Bronchial epithelial cell (primary cell): ENCODE measurements around the gene LAIR1. TPM values are rescaled to one million over a fixed set of nuclear protein-coding genes. Genes with fewer than 3 reads are reported as not detected.

Source experiments
- total RNA-seq: library from RNA; depleted of rRNA; stranded (reverse); fragments of >200 nt; gene quantifications from 2 replicates; pipeline ENCODE4 v1.2.1, GENCODE V29; 2014

The LAIR1 gene
- total RNA-seq, 1 donor from 2014 or later, result not detected

Other genes with a start within 250 kb of the LAIR1 start
- gene TFPT, start 249.3 kb downstream of the LAIR1 start, total RNA-seq, result 6.1 and 11.3 TPM in 2 replicates
- 37.8 and 47.1 TPM in 2 replicates for gene PRPF31, start 249.2 kb downstream of the LAIR1 start, total RNA-seq
- 6.1 and 11.4 TPM in 2 replicates for gene CNOT3, start 227.2 kb downstream of the LAIR1 start, total RNA-seq
- gene LENG1, start 205.2 kb downstream of the LAIR1 start, total RNA-seq, result 9.7 and 13.4 TPM in 2 replicates
- 23.2 and 25.0 TPM in 2 replicates for gene TMC4, start 191.8 kb downstream of the LAIR1 start, total RNA-seq
- gene MBOAT7, start 175.4 kb downstream of the LAIR1 start, total RNA-seq, result 6.8 and 10.6 TPM in 2 replicates
- gene TSEN34, start 173.6 kb downstream of the LAIR1 start, total RNA-seq, result 47.9 and 50.2 TPM in 2 replicates
- gene RPS9, start 164.1 kb downstream of the LAIR1 start, total RNA-seq, result 2,761 and 3,132 TPM in 2 replicates
- gene LILRB3, start 141.9 kb downstream of the LAIR1 start, total RNA-seq, result not detected in 2 replicates
- not detected in 2 replicates for gene LILRA6, start 122.1 kb downstream of the LAIR1 start, total RNA-seq
- not detected in 2 replicates for gene LILRB5, start 107.7 kb downstream of the LAIR1 start, total RNA-seq
- not detected in 2 replicates for gene LILRB2, start 83.8 kb downstream of the LAIR1 start, total RNA-seq
- not detected in 2 replicates for gene LILRA5, start 51.8 kb downstream of the LAIR1 start, total RNA-seq
- not detected in 2 replicates for gene LILRA4, start 25.8 kb downstream of the LAIR1 start, total RNA-seq
- 0.26 TPM in 1 of 2 replicates, not detected in the other for gene TTYH1, start 50.5 kb upstream of the LAIR1 start, total RNA-seq
- gene LENG8, start 84.3 kb upstream of the LAIR1 start, total RNA-seq, result 26.3 and 37.8 TPM in 2 replicates
- 6.5 and 15.0 TPM in 2 replicates for gene LENG9, start 98.8 kb upstream of the LAIR1 start, total RNA-seq
- gene CDC42EP5, start 108.4 kb upstream of the LAIR1 start, total RNA-seq, result 18.2 and 20.4 TPM in 2 replicates
- gene LAIR2, start 137.9 kb upstream of the LAIR1 start, total RNA-seq, result not detected in 2 replicates
- not detected in 2 replicates for gene LILRA2, start 208.9 kb upstream of the LAIR1 start, total RNA-seq
- gene LILRA1, start 228.7 kb upstream of the LAIR1 start, total RNA-seq, result not detected in 2 replicates